ENCODE data around the gene LRP5.
"Not testable (repeated sequence)": the region's sequence is repeated elsewhere in the genome, so short reads cannot be mapped to it uniquely, and the experiment has no call there.

The LRP5 gene

DNA sequence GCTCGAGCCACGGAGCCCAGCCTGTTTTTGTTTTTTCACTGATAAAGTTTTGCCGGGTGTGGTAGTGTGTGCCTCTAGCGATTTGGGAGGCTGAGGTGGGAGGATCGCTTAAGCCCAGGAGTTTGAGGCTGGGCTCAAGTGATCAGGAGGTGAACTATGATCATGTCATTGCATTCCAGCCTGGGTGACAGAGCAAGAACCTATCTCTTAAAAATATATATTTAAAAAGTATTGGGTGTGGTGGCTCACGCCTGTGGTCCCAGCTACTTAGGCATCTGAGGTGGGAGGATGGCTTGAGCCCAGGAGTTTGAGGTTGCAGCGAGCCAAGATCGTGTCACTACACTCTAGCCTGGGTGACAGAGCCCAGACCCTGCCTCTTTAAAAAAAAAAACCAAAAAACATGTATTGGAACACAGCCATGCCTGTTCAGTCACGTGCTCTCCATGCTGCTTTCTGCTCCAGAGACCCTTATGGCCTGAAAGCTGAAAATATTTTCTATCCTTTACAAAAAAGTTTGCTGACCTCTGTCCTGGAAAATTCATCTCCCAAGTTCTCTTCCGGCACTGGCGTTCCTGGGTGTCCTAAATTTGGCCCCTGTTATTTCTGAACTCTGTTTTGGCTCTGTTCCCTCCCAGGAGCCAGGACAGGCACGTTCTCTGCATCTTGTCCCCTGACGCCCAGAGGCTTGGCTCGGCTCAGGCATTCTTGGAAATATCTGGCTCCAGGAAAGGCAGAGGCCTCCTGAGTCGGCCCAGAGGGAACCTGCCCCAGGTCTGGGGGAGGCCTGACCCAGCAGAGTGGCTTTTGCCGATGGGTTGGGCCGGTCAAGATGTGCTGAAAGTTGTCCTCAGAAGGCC, 86.8 kb downstream of the LRP5 start:
- no peaks in the 10 kb centered on the region for H3K9me3 ChIP-seq (ENCODE audit: control insufficient read depth, insufficient read depth, low read length)
- H3K27ac ChIP-seq (ENCODE audit: low read depth, low read length), result no peak overlapping the region
- H3K9me2 ChIP-seq (replicated peaks; ENCODE audit: control insufficient read depth, low read length), result no peaks in the 10 kb centered on the region
- TF ChIP-seq, protein P1, sequence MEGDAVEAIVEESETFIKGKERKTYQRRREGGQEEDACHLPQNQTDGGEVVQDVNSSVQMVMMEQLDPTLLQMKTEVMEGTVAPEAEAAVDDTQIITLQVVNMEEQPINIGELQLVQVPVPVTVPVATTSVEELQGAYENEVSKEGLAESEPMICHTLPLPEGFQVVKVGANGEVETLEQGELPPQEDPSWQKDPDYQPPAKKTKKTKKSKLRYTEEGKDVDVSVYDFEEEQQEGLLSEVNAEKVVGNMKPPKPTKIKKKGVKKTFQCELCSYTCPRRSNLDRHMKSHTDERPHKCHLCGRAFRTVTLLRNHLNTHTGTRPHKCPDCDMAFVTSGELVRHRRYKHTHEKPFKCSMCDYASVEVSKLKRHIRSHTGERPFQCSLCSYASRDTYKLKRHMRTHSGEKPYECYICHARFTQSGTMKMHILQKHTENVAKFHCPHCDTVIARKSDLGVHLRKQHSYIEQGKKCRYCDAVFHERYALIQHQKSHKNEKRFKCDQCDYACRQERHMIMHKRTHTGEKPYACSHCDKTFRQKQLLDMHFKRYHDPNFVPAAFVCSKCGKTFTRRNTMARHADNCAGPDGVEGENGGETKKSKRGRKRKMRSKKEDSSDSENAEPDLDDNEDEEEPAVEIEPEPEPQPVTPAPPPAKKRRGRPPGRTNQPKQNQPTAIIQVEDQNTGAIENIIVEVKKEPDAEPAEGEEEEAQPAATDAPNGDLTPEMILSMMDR (IDR thresholded peaks at IDR 0.05; ENCODE audit: low read depth, low read length, poor library complexity, severe bottlenecking), result no peak
- no peak for TF ChIP-seq EZH2phosphoT487 (IDR thresholded peaks at IDR 0.05; ENCODE audit: borderline replicate concordance, low read length)
- H3K4me2 ChIP-seq (ENCODE audit: low read length), result no peak overlapping the region
- no peaks in the 10 kb centered on the region for H4K20me1 ChIP-seq (ENCODE audit: control insufficient read depth, insufficient read depth, low read depth, low read length)
- H3F3A ChIP-seq (ENCODE audit: control insufficient read depth, insufficient read depth), result no peaks in the 10 kb centered on the region
- no peaks in the 10 kb centered on the region for H3K36me3 ChIP-seq (ENCODE audit: control insufficient read depth, low read length)
- no peaks in the 10 kb centered on the region for H3K27me3 ChIP-seq (ENCODE audit: control insufficient read depth, low read length)
- H3K4me1 ChIP-seq (ENCODE audit: control insufficient read depth, low read length), result peaks cover 6% of the 10 kb centered on the region
- no peaks in the 10 kb centered on the region for H3K79me2 ChIP-seq (ENCODE audit: control insufficient read depth, low read length)
- H3K4me3 ChIP-seq (ENCODE audit: low read length), result no peak overlapping the region

- H3K27ac ChIP-seq (ENCODE audit: low read depth, low read length), result no peak overlapping the region
- no peak overlapping the region for H3K4me3 ChIP-seq (ENCODE audit: low read length)
- no peaks in the 10 kb centered on the region for H3K79me2 ChIP-seq (ENCODE audit: control insufficient read depth, low read length)
- no peaks in the 10 kb centered on the region for H3K9me3 ChIP-seq (ENCODE audit: control insufficient read depth, insufficient read depth, low read length)
- no peak overlapping the region for H3K4me2 ChIP-seq (ENCODE audit: low read length)
- H3K27me3 ChIP-seq (ENCODE audit: control insufficient read depth, low read length), result no peaks in the 10 kb centered on the region
- H4K20me1 ChIP-seq (ENCODE audit: control insufficient read depth, insufficient read depth, low read depth, low read length), result no peaks in the 10 kb centered on the region
- H3F3A ChIP-seq (ENCODE audit: control insufficient read depth, insufficient read depth), result no peaks in the 10 kb centered on the region
- no peaks in the 10 kb centered on the region for H3K36me3 ChIP-seq (ENCODE audit: control insufficient read depth, low read length)
- peaks cover 6% of the 10 kb centered on the region for H3K4me1 ChIP-seq (ENCODE audit: control insufficient read depth, low read length)
- H3K9me2 ChIP-seq (replicated peaks; ENCODE audit: control insufficient read depth, low read length), result no peaks in the 10 kb centered on the region
- TF ChIP-seq EZH2phosphoT487 (IDR thresholded peaks at IDR 0.05; ENCODE audit: borderline replicate concordance, low read length), result no peak
These were observed 87.5 kb downstream of the LRP5 start for GRCh38 chr11:68399916-68400315.

DNA sequence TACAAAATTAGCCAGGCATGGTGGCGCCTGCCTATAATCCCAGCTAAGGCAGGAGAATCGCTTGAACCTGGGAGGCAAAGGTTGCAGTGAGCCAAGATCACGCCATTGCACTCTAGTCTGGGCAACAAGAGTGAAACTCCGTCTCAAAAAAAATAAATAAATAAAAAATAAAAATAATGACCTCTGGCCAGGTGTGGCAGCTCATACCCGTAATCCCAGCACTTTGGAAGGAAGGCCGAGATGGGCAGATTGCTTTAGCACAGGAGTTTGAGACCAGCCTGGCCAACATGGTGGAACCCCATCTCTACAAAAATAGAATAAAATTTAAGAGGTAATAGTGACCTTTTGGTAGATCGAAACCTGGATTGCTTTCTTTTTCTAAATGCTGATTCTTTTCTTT, 88.2 kb downstream of the LRP5 start:
- H3K36me3 ChIP-seq (ENCODE audit: control insufficient read depth, low read length); H3K4me2 ChIP-seq (ENCODE audit: low read length); H3K27ac ChIP-seq (ENCODE audit: low read depth, low read length); H3K9me2 ChIP-seq (replicated peaks; ENCODE audit: control insufficient read depth, low read length); H3K27me3 ChIP-seq (ENCODE audit: control insufficient read depth, low read length); H3K4me1 ChIP-seq (ENCODE audit: control insufficient read depth, low read length); H3K9me3 ChIP-seq (ENCODE audit: control insufficient read depth, insufficient read depth, low read length); H3K79me2 ChIP-seq (ENCODE audit: control insufficient read depth, low read length); H3F3A ChIP-seq (ENCODE audit: control insufficient read depth, insufficient read depth); H3K4me3 ChIP-seq (ENCODE audit: low read length); H4K20me1 ChIP-seq (ENCODE audit: control insufficient read depth, insufficient read depth, low read depth, low read length): not testable (repeated sequence)

- H3K4me2 ChIP-seq (ENCODE audit: low read length), result no peak overlapping the region
- no peaks in the 10 kb centered on the region for H3K27me3 ChIP-seq (ENCODE audit: control insufficient read depth, low read length)
- no peaks in the 10 kb centered on the region for H3K36me3 ChIP-seq (ENCODE audit: control insufficient read depth, low read length)
- peaks cover 6% of the 10 kb centered on the region for H3K4me1 ChIP-seq (ENCODE audit: control insufficient read depth, low read length)
- no peaks in the 10 kb centered on the region for H4K20me1 ChIP-seq (ENCODE audit: control insufficient read depth, insufficient read depth, low read depth, low read length)
- no peak overlapping the region for H3K4me3 ChIP-seq (ENCODE audit: low read length)
- H3K9me3 ChIP-seq (ENCODE audit: control insufficient read depth, insufficient read depth, low read length), result no peaks in the 10 kb centered on the region
- H3K9me2 ChIP-seq (replicated peaks; ENCODE audit: control insufficient read depth, low read length), result no peaks in the 10 kb centered on the region
- TF ChIP-seq, protein P1 (IDR thresholded peaks at IDR 0.05; ENCODE audit: low read depth, low read length, poor library complexity, severe bottlenecking), result no peak
- TF ChIP-seq EZH2phosphoT487 (IDR thresholded peaks at IDR 0.05; ENCODE audit: borderline replicate concordance, low read length), result no peak
- H3K27ac ChIP-seq (ENCODE audit: low read depth, low read length), result no peak overlapping the region
- no peaks in the 10 kb centered on the region for H3F3A ChIP-seq (ENCODE audit: control insufficient read depth, insufficient read depth)
- no peaks in the 10 kb centered on the region for H3K79me2 ChIP-seq (ENCODE audit: control insufficient read depth, low read length)
These were observed 89.5 kb downstream of the LRP5 start for GRCh38 chr11:68401856-68402255.
